GM13976 (cell line): Measurements from ENCODE around the gene GRIA4.

Experiments used
- DNase-seq: peaks from one replicate; pipeline ENCODE4 v3.0.0; 2012; ENCODE audit warnings: low spot score
- CTCF ChIP-seq: IDR thresholded peaks from 2 replicates; pipeline ENCODE4 v1.5.1; 2012; ENCODE audit warnings: borderline replicate concordance, mild to moderate bottlenecking; ENCODE audit not compliant: insufficient read depth; ENCODE audit errors: extremely low read depth, missing control alignments, control extremely low read depth
- in situ Hi-C: fragments of 300-500 bp; cut with MboI; formaldehyde crosslinking; loops from one replicate; pipeline ENCODE4 v1.12.0; 2022; ENCODE audit warnings: low sequenced_read_pairs, mixed read lengths, inconsistent platforms; ENCODE audit not compliant: unreplicated experiment

GRIA4 gene

GRCh38 chr11:105838668-105839384 lies 229.0 kb downstream of the GRIA4 start:
- TF ChIP-seq CTCF, result no peak
- DNase-seq, result no peak
- in situ Hi-C loops, result no loop called here

- no peak for DNase-seq
- in situ Hi-C loops, result no loop called here
- no peak for TF ChIP-seq CTCF
These were observed 230.5 kb downstream of the GRIA4 start for GRCh38 chr11:105840391-105840790.

- DNase-seq, result no peak
- no peak for TF ChIP-seq CTCF
- in situ Hi-C loops, result no loop called here
These were observed 242.5 kb downstream of the GRIA4 start for GRCh38 chr11:105852403-105852802.

- in situ Hi-C loops, result no loop called here
- no peak for DNase-seq
- no peak for TF ChIP-seq CTCF
These were observed 244.4 kb downstream of the GRIA4 start for GRCh38 chr11:105854269-105854668.

GRCh38 chr11:105856954-105857353 lies 247.1 kb downstream of the GRIA4 start:
- DNase-seq, result no peak
- in situ Hi-C loops, result no loop called here
- no peak for TF ChIP-seq CTCF

GRCh38 chr11:105857728-105858127 lies 247.9 kb downstream of the GRIA4 start:
- DNase-seq, result no peak
- no peak for TF ChIP-seq CTCF
- in situ Hi-C loops, result no loop called here

- no peak for TF ChIP-seq CTCF
- no peak for DNase-seq
- in situ Hi-C loops, result no loop called here
These were observed 249.0 kb downstream of the GRIA4 start for GRCh38 chr11:105858841-105859240.
